Psoas muscle (tissue), 8 donors: Measurements from ENCODE around the gene LMTK3. TPM values are rescaled to one million over a fixed set of nuclear protein-coding genes. Genes with fewer than 3 reads are reported as not detected.

ENCODE experiments used
- ATAC-seq, 4 donors: fragments of 200-7000 bp; cut with Tn5 transposase; one replicate each; pipeline ENCODE4 v1.9.1; 2020; ENCODE audit warnings: moderate library complexity in 3 of 4, mild to moderate bottlenecking in 2 of 4
- DNase-seq, 2 donors: peaks; one replicate each; pipeline ENCODE4 v3.0.0-alpha.2; 2020
- H3K27ac ChIP-seq: fragments of 200-600 bp; one replicate; pipeline ENCODE4 v1.8.0; 2022
- H3K27me3 ChIP-seq, 3 donors: fragments of 200-600 bp in 1 of 3; one replicate each; pipeline versions ENCODE4 v1.6.1 to v1.8.0; 2013 to 2022; ENCODE audit warnings: low read length in 2 of 3, mild to moderate bottlenecking in 2 of 3, moderate library complexity in 1 of 3; ENCODE audit not compliant: insufficient read depth in 3 of 3
- H3K36me3 ChIP-seq, 2 donors: fragments of 200-600 bp in 1 of 2; one replicate each; pipeline versions ENCODE4 v1.6.1 to v1.8.0; 2013 to 2022; ENCODE audit warnings: low read depth in 1 of 2, mild to moderate bottlenecking in 1 of 2, moderate library complexity in 1 of 2; ENCODE audit not compliant: insufficient read depth in 1 of 2
- H3K4me1 ChIP-seq: fragments of 200-600 bp; one replicate; pipeline ENCODE4 v1.8.0; 2022
- H3K4me3 ChIP-seq: fragments of 200-600 bp; one replicate; pipeline ENCODE4 v1.8.0; 2022; ENCODE audit warnings: mild to moderate bottlenecking
- H3K9me3 ChIP-seq: fragments of 200-600 bp; one replicate; pipeline ENCODE4 v1.8.0; 2022
- WGBS, 3 donors: extraction: QIAGEN DNeasy Blood & Tissue Kit; methylation state at CpG; one replicate each; pipeline versions ENCODE4 v1.1.6 to v1.1.7; 2013; 5-methylcytosine and 5-hydroxymethylcytosine counted together
- intact Hi-C, 2 donors: fragments of 100-400 bp; cut with DNase I; formaldehyde crosslinking; loops; one replicate each; pipeline versions ENCODE4 v1.11.0 to v1.14.2; 2022
- polyA plus RNA-seq, 3 donors: library from polyadenylated mRNA; stranded (reverse); fragments of 200-250 nt; gene quantifications; one replicate each; pipeline ENCODE4 v1.2.3, GENCODE V29; 2013
- total RNA-seq, 4 donors: library from RNA; stranded (reverse); fragmentation: NEBNext Ultra II Directional in 2 of 4; extraction: Animal tissue kit (Norgen Biotek cat#: 25700) in 2 of 4; gene quantifications; one replicate each; pipeline versions ENCODE4 v1.2.1 to v1.2.4, GENCODE V29; 2021 to 2023
- TF ChIP-seq, protein P1 (sequence below): fragments of 200-600 bp; IDR thresholded peaks from one replicate; pipeline ENCODE4 v1.8.0; 2022; ENCODE audit warnings: antibody characterized with exemption
- donor health status: healthy with polysubstance abuse.
- donor health status: DM: no; HTN: no; CAD: no; lungs with moderate emphysema.
- donor health status: Bipolar disorder and iron deficiency.
- donor health status: healthy.
- donor health status: DM: yes; HTN: yes; CAD: no.
- donor health status: DM: no; HTN: no; CAD: no.
- donor health status: DM: no; HTN: no; CAD: no.
- donor health status: DM: yes; HTN: yes; CAD: no.

LMTK3 gene
- total and polyA plus RNA-seq, 7 donors, result 0.03 to 0.14 (median 0.06) TPM; not detected in 2

GRCh38 chr19:48455908-48456562 is 55.6 kb downstream of the LMTK3 start:
- peaks cover 4 to 46% of the 10 kb centered on the region in 2 donors for H3K36me3 ChIP-seq
- DNase-seq (no peak), ATAC-seq (peak in 1 of 4 donors; percentile 4)

DNA sequence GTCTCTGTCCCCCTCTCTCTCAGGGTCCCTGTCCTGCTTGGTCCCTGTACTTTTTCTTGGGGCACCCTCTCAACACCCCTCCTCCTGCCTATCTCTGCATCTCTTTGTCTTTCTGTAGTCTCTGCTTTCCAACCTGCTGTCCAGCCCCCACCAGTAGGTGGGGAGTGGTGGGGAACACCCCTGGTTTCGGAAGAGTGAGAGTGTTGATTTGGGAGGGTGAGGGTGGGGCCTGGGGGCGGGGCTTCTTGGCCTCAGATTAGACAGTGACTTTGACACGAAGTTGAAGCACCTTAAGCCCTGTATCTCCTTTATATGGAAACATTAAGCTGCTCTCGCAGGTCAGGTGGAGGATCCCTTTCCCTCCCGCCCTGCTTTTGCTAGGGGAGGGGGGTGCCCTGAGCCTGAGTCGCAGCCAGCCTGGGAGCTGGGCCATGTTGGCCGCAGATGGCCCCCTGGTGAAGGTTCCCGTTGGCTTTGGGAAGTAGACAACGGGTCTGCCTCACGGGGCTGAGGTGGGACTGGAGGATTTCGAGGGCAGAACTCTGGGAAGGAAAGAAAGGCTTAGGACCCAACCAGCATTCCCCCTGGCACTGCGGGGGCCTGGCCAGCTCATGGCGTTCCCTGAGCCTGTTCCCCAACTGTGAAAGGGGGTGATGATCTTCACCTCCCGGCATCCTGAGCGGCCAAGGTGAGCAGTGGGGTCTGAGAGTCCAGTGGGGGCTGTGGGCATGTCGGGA is 56.3 kb downstream of the LMTK3 start, which contains the start of gene KCNJ14:
Gene KCNJ14 (plus strand): TSS at position 404 of the 737 bp plus-strand sequence. CDS start 6,151 bp downstream, outside the sequence.
- 52 to 55% (median 54%) methylated on average over 16 of the region's 16 CpGs for WGBS, 3 donors
- no peak within 1 kb of the TSS for H3K27ac ChIP-seq
- ATAC-seq (peak in 3 of 4 donors; percentile 30 to 37 (median 34)), DNase-seq (no peak)
- H3K4me1 ChIP-seq, result peaks cover 16% of the 10 kb centered on the region
- H3K36me3 ChIP-seq, result peaks cover 8 to 52% of the 10 kb centered on the region in 2 donors
- no peaks in the 10 kb centered on the region for H3K27me3 ChIP-seq
- no peak within 1 kb of the TSS for H3K4me3 ChIP-seq
- TF ChIP-seq, protein P1, sequence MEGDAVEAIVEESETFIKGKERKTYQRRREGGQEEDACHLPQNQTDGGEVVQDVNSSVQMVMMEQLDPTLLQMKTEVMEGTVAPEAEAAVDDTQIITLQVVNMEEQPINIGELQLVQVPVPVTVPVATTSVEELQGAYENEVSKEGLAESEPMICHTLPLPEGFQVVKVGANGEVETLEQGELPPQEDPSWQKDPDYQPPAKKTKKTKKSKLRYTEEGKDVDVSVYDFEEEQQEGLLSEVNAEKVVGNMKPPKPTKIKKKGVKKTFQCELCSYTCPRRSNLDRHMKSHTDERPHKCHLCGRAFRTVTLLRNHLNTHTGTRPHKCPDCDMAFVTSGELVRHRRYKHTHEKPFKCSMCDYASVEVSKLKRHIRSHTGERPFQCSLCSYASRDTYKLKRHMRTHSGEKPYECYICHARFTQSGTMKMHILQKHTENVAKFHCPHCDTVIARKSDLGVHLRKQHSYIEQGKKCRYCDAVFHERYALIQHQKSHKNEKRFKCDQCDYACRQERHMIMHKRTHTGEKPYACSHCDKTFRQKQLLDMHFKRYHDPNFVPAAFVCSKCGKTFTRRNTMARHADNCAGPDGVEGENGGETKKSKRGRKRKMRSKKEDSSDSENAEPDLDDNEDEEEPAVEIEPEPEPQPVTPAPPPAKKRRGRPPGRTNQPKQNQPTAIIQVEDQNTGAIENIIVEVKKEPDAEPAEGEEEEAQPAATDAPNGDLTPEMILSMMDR, result no peak
- no peaks in the 10 kb centered on the region for H3K9me3 ChIP-seq
- intact Hi-C loops, result no loop called here

More at GRCh38 chr19:48455908-48456562, 55.6 kb downstream of the LMTK3 start:
- WGBS, 3 donors, result 77 to 84% (median 80%) methylated on average over 11 of the region's 11 CpGs
- Histone ChIP-seq H3K27me3 (no peaks in the 10 kb centered on the region), H3K4me1 (peaks cover 16% of the 10 kb centered on the region), H3K27ac (no peak overlapping the region), H3K4me3 (no peak overlapping the region), H3K9me3 (no peaks in the 10 kb centered on the region)
- intact Hi-C loops, result no loop called here
- TF ChIP-seq, protein P1, result no peak

GRCh38 chr19:48454150-48454730 is 57.4 kb downstream of the LMTK3 start:
- Histone ChIP-seq H3K9me3 (no peaks in the 10 kb centered on the region), H3K27ac (no peak overlapping the region), H3K36me3 (peaks cover 8 to 63% of the 10 kb centered on the region in 2 donors), H3K4me1 (peaks cover 16% of the 10 kb centered on the region), H3K27me3 (no peaks in the 10 kb centered on the region), H3K4me3 (no peak overlapping the region)
- intact Hi-C loops, result no loop called here
- DNase-seq (no peak), ATAC-seq (peak in 1 of 4 donors; percentile 16)
- 82 to 88% (median 86%) methylated on average over 21 to 22 of the region's 22 CpGs for WGBS, 3 donors
- TF ChIP-seq, protein P1, result no peak

GRCh38 chr19:48452289-48453190 is 59.1 kb downstream of the LMTK3 start:
- intact Hi-C loops, result no loop called here

More at GRCh38 chr19:48452289-48453190, 59.1 kb downstream of the LMTK3 start:
- H3K27me3 ChIP-seq, result no peaks in the 10 kb centered on the region
- DNase-seq, result no peak
- TF ChIP-seq, protein P1, result no peak
- peak overlapping the region; percentile 41 for H3K27ac ChIP-seq
- WGBS, 3 donors, result 78 to 87% (median 82%) methylated on average over 33 of the region's 33 CpGs
- no peaks in the 10 kb centered on the region for H3K9me3 ChIP-seq
- no peak overlapping the region for H3K4me3 ChIP-seq
- H3K36me3 ChIP-seq, result peaks cover 12 to 80% of the 10 kb centered on the region in 2 donors
- H3K4me1 ChIP-seq, result peaks cover 17% of the 10 kb centered on the region
- peak in 3 of 4 donors; percentile 22 to 43 (median 32) for ATAC-seq
